ENCODE data around the gene LHX5.

- TF ChIP-seq POLR2A (IDR thresholded peaks at IDR 0.05) (no peak), CTCF (IDR thresholded peaks at IDR 0.05) (no peak), EP300 (IDR thresholded peaks at IDR 0.05) (no peak)
Observed at GRCh38 chr12:113449839-113450238, 21.8 kb downstream of the LHX5 start.

All from tibial nerve (tissue), 4 donors.